Peyer's patch (tissue), 4 donors: ENCODE data around the gene MXD4.

Experiments used
- POLR2A ChIP-seq, 2 donors: fragments of 450-650 bp; IDR thresholded peaks; one replicate each; pipeline ENCODE4 v1.5.1; 2017; ENCODE audit warnings: antibody characterized with exemption in 2 of 2, mild to moderate bottlenecking in 2 of 2, moderate library complexity in 2 of 2
- TF ChIP-seq, protein P1 (sequence below), 6 experiments: fragments of 450-650 bp in 4 of 6; fragments of 200-600 bp in 2 of 6; sonication (generic) in 1 of 6; IDR thresholded peaks; one replicate each; pipeline ENCODE4 v1.5.1; 2017 to 2019; ENCODE audit warnings: antibody characterized with exemption in 6 of 6, mild to moderate bottlenecking in 3 of 6, moderate library complexity in 1 of 6

DNA sequence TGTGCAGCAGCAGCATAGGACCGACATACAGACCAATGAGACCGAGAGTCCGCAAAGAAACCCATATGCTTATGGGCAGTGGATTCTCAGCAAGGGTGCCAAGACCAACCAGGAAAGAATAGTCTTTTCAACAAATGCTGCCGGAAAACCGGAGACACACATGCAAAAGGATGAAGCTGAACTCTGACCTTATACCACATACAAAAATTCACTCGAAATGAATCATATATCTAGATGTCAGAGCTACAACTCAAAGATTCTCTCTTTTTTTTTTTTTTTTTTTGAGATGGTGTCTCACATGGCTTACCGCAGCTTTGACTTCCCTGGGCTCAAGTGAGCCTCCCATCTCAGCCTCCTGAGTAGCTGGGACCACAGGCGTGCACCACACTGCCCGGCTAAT lies 16.0 kb upstream of the MXD4 start:
- TF ChIP-seq, protein P1, sequence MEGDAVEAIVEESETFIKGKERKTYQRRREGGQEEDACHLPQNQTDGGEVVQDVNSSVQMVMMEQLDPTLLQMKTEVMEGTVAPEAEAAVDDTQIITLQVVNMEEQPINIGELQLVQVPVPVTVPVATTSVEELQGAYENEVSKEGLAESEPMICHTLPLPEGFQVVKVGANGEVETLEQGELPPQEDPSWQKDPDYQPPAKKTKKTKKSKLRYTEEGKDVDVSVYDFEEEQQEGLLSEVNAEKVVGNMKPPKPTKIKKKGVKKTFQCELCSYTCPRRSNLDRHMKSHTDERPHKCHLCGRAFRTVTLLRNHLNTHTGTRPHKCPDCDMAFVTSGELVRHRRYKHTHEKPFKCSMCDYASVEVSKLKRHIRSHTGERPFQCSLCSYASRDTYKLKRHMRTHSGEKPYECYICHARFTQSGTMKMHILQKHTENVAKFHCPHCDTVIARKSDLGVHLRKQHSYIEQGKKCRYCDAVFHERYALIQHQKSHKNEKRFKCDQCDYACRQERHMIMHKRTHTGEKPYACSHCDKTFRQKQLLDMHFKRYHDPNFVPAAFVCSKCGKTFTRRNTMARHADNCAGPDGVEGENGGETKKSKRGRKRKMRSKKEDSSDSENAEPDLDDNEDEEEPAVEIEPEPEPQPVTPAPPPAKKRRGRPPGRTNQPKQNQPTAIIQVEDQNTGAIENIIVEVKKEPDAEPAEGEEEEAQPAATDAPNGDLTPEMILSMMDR (IDR thresholded peaks at IDR 0.05): no peak
- TF ChIP-seq POLR2A (IDR thresholded peaks at IDR 0.05): no peak
